Measurements from ENCODE around the gene KRTAP6-2.

DNA sequence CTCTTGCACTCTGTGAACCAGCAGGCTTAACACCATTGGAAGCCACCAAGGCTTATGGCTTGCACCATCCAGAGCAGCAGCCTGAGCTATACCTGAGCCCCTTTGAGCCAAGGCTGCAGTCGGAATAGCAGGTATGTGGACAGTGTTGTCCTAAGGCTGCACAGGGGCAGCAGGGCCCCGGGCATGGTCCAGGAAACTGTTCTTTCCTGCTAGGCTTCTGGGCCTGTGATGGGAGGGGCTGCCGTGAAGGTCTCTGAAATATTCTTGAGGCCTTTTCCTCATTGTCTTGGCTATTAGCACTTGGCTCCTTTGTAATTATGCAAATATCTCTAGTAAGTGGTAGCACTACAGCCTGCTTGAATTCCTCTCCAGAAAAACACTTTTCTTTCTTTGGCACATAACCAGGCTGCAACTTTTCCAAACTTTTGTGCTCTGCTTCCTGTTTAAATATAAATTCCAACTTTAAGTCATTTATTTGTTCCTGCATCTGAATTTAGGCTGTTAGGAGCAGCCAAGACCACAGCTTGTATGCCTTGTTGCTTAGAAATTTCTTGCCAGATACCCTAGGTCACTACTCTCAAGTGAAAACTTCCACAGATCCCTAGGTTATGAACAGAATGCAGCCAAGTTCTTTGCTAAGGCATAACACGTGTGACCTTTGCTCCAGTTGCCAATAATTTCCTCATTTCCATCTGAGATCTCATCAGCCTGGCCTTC is 26.9 kb upstream of the KRTAP6-2 start:
- TF ChIP-seq, protein P1, sequence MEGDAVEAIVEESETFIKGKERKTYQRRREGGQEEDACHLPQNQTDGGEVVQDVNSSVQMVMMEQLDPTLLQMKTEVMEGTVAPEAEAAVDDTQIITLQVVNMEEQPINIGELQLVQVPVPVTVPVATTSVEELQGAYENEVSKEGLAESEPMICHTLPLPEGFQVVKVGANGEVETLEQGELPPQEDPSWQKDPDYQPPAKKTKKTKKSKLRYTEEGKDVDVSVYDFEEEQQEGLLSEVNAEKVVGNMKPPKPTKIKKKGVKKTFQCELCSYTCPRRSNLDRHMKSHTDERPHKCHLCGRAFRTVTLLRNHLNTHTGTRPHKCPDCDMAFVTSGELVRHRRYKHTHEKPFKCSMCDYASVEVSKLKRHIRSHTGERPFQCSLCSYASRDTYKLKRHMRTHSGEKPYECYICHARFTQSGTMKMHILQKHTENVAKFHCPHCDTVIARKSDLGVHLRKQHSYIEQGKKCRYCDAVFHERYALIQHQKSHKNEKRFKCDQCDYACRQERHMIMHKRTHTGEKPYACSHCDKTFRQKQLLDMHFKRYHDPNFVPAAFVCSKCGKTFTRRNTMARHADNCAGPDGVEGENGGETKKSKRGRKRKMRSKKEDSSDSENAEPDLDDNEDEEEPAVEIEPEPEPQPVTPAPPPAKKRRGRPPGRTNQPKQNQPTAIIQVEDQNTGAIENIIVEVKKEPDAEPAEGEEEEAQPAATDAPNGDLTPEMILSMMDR (IDR thresholded peaks at IDR 0.05): no peak
- no peak for TF ChIP-seq SIN3A (IDR thresholded peaks at IDR 0.05; ENCODE audit: borderline replicate concordance, low read depth, low read length)
- no peak for TF ChIP-seq MXI1 (IDR thresholded peaks at IDR 0.05; ENCODE audit: low read depth, low read length)
- TF ChIP-seq EP300 (IDR thresholded peaks at IDR 0.05; ENCODE audit: borderline replicate concordance in 1 of 2, low read depth in 1 of 2, low read length in 1 of 2): no peak
- TF ChIP-seq, protein P2, sequence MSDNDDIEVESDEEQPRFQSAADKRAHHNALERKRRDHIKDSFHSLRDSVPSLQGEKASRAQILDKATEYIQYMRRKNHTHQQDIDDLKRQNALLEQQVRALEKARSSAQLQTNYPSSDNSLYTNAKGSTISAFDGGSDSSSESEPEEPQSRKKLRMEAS (IDR thresholded peaks at IDR 0.05; ENCODE audit: low read depth): no peak
- no peak for TF ChIP-seq JUND (IDR thresholded peaks at IDR 0.05)
- TF ChIP-seq FOXJ3 (CRISPR knock-in tag; IDR thresholded peaks at IDR 0.05): no peak
